Mucosa of rectum (tissue), 2 donors: ENCODE measurements around the gene CLEC11A.

Source experiments
- H3K27ac ChIP-seq, 2 donors: one replicate each; pipeline ENCODE4 v1.7.0; 2013; ENCODE audit warnings: inconsistent platforms in 2 of 2, low read depth in 2 of 2, low read length in 2 of 2
- H3K27me3 ChIP-seq, 2 donors: one replicate each; pipeline ENCODE4 v1.7.0; 2013; ENCODE audit warnings: low read length in 2 of 2; ENCODE audit not compliant: control insufficient read depth in 2 of 2, insufficient read depth in 2 of 2
- H3K36me3 ChIP-seq, 2 donors: one replicate each; pipeline ENCODE4 v1.7.0; 2013; ENCODE audit warnings: low read length in 2 of 2; ENCODE audit not compliant: control insufficient read depth in 2 of 2, insufficient read depth in 2 of 2
- H3K4me1 ChIP-seq, 2 donors: one replicate each; pipeline ENCODE4 v1.7.0; 2013; ENCODE audit warnings: low read length in 2 of 2, mild to moderate bottlenecking in 1 of 2; ENCODE audit not compliant: control insufficient read depth in 2 of 2, insufficient read depth in 2 of 2
- H3K4me3 ChIP-seq, 2 donors: one replicate each; pipeline ENCODE4 v1.7.0; 2013; ENCODE audit warnings: low read length in 2 of 2
- H3K9ac ChIP-seq, 2 donors: one replicate each; pipeline ENCODE4 v1.7.0; 2013; ENCODE audit warnings: low read length in 2 of 2, low read depth in 1 of 2, mild to moderate bottlenecking in 1 of 2
- H3K9me3 ChIP-seq, 2 donors: one replicate each; pipeline ENCODE4 v1.7.0; 2013; ENCODE audit warnings: low read length in 2 of 2; ENCODE audit not compliant: control insufficient read depth in 2 of 2
- donor health status: healthy.
- donor health status: Normal muscosa, but diverticular disease.

CLEC11A gene

DNA sequence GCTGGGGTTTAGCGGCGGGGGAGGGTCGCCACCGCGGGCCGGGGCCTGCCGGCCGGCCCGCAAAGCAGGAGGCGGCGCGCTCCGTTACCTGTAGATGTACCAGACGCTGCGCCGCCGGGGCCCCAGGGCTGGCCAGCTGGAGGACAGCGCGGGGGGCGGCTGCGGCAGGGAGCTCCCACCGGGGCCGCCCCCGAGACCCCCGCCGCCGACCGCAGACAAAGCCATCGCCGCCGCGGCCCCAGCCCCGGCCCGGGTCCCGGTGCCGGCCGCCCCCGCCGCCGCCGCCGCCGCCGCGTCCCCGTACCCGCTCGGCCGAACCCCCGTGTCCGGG, 28.4 kb upstream of the CLEC11A start:
- Histone ChIP-seq H3K27ac (no peak overlapping the region), H3K27me3 (peaks cover 8% of the 10 kb centered on the region in 2 donors)

DNA sequence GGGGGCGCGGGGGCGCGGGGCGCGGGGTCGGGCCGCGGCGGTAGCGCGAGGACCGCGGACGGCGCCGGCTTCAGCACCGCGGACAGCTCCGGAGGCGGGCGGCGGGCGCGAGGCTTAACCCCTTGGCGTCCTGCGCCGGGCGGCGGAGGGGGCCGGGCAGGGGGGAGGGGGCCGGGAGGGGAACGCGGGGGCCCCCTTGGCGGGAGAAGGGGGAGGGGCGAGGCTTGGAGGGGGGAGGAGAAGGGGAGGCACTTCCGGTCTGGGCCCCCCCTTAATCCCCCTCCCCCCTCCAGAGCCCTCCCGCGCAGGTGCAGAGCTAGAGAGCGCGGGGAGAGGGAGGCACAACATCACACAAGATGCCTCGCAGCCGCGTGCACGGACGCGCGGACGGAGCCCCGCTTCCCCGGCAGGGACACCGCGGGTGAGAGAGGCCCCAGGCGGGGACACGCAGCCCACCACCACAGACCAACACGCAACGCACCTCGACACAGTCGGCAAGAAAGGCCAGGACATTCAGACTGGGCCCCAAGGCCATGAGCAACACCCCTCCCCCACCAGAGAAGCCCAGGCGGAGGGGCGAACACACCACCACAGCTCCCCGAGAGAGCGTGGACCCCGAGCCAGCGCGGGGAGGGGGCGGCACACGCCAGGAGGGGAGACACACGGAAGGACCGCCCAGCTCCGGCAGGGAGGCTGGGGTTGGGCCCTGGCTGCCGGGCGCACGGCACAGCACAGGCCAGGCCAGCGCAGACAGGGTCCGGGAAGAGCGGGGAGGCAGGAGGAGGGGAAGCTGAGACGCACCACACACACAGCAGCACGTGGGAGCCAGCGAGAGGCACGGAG, 27.7 kb upstream of the CLEC11A start:
- Histone ChIP-seq H3K27ac (no peak overlapping the region), H3K4me1 (no peaks in the 10 kb centered on the region), H3K9me3 (no peaks in the 10 kb centered on the region), H3K4me3 (no peak overlapping the region), H3K36me3 (no peaks in the 10 kb centered on the region), H3K27me3 (peaks cover 8% of the 10 kb centered on the region in 2 donors), H3K9ac (no peak overlapping the region)

More for the DNA sequence above, 28.4 kb upstream of the CLEC11A start:
- Histone ChIP-seq H3K9ac (no peak overlapping the region), H3K4me3 (no peak overlapping the region), H3K36me3 (no peaks in the 10 kb centered on the region), H3K4me1 (no peaks in the 10 kb centered on the region), H3K9me3 (no peaks in the 10 kb centered on the region)

- H3K36me3 ChIP-seq = no peaks in the 10 kb centered on the region
- no peaks in the 10 kb centered on the region for H3K4me1 ChIP-seq
- H3K27ac ChIP-seq = no peak overlapping the region
- peaks cover 8% of the 10 kb centered on the region in 2 donors for H3K27me3 ChIP-seq
- H3K9ac ChIP-seq = no peak overlapping the region
- no peaks in the 10 kb centered on the region for H3K9me3 ChIP-seq
- H3K4me3 ChIP-seq = no peak overlapping the region
Observed at GRCh38 chr19:50696094-50696483, 27.1 kb upstream of the CLEC11A start.

DNA sequence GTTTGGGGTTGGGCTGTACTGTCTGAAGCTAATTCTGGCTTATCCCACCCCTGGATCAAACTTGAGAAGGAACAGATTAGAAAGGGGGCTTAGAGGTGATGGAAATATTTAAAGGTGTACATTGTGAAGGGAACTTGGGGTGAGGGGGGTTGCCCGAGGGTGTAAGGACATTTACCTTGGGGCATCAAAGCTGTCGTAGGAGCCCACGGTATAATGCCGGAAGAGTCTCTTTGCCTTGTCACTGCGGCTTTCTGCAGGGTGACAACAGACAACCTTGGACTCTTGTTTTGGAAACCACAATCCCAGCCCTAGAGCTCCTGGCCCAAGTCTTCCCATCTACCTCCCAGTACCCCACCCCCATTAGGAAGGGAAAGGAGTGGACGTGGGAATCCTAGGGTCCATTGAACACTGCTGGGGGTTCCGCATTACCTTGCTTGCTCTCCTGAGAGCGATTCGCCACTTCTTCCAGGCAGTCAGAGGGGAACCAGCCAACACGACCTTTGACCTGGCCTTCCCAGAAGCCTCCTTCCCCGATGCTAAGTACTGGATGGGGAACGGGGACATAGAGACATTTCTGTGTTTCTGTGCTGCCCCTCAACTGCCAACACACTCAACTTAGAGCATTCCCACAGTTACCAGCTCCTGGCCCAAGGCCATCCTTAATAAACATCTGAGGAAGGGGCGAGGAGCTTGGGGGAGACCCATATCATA, 25.6 kb upstream of the CLEC11A start:
- H3K4me3 ChIP-seq = no peak overlapping the region
- no peaks in the 10 kb centered on the region for H3K36me3 ChIP-seq
- no peak overlapping the region for H3K9ac ChIP-seq
- no peaks in the 10 kb centered on the region for H3K4me1 ChIP-seq
- H3K27ac ChIP-seq = no peak overlapping the region
- H3K9me3 ChIP-seq = no peaks in the 10 kb centered on the region
- peaks cover 6 to 8% of the 10 kb centered on the region in 2 donors for H3K27me3 ChIP-seq

DNA sequence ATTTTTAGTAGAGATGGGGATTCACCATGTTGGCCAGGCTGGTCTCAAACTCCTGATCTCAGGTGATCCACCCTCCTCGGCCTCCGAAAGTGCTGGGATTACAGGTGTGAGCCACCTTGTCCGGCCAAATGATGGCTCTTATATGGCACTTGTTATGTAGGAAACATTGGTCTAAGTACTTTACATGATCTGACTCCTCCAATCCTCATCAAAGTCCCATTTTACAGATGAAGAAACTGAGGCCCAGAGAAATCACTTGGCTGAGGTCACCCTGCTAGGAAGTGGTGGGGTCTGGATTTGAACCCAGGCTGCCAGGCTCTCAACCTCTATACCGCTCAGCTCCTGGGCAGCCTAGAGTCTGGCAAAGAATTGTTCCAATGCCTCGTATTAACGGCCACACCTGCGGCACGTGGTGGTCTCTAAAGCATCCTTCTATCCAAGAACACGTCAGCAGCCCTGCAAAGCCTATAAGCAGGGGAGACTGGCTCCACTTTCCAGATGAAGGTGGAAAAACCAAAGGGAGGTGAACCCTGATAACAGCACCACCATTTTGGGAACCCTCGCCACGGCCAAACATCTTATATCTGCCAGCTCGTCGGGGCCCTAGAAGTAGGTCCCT, 21.7 kb upstream of the CLEC11A start:
- H3K4me3 ChIP-seq = no peak overlapping the region
- H3K36me3 ChIP-seq = no peaks in the 10 kb centered on the region
- H3K9me3 ChIP-seq = no peaks in the 10 kb centered on the region
- no peak overlapping the region for H3K9ac ChIP-seq
- H3K27me3 ChIP-seq = peaks cover 5 to 9% of the 10 kb centered on the region in 2 donors
- H3K4me1 ChIP-seq = no peaks in the 10 kb centered on the region
- no peak overlapping the region for H3K27ac ChIP-seq

- no peak overlapping the region for H3K4me3 ChIP-seq
- no peaks in the 10 kb centered on the region for H3K4me1 ChIP-seq
- no peak overlapping the region for H3K9ac ChIP-seq
- no peak overlapping the region for H3K27ac ChIP-seq
- H3K9me3 ChIP-seq = no peaks in the 10 kb centered on the region
- H3K36me3 ChIP-seq = no peaks in the 10 kb centered on the region
- peaks cover 5 to 7% of the 10 kb centered on the region in 2 donors for H3K27me3 ChIP-seq
Observed at GRCh38 chr19:50702158-50702870, 20.9 kb upstream of the CLEC11A start.

GRCh38 chr19:50702871-50703829, 20.0 kb upstream of the CLEC11A start:
- Histone ChIP-seq H3K9ac (no peak overlapping the region), H3K27ac (no peak overlapping the region), H3K36me3 (no peaks in the 10 kb centered on the region), H3K9me3 (no peaks in the 10 kb centered on the region), H3K4me3 (no peak overlapping the region), H3K4me1 (no peaks in the 10 kb centered on the region), H3K27me3 (peaks cover 5 to 7% of the 10 kb centered on the region in 2 donors)

DNA sequence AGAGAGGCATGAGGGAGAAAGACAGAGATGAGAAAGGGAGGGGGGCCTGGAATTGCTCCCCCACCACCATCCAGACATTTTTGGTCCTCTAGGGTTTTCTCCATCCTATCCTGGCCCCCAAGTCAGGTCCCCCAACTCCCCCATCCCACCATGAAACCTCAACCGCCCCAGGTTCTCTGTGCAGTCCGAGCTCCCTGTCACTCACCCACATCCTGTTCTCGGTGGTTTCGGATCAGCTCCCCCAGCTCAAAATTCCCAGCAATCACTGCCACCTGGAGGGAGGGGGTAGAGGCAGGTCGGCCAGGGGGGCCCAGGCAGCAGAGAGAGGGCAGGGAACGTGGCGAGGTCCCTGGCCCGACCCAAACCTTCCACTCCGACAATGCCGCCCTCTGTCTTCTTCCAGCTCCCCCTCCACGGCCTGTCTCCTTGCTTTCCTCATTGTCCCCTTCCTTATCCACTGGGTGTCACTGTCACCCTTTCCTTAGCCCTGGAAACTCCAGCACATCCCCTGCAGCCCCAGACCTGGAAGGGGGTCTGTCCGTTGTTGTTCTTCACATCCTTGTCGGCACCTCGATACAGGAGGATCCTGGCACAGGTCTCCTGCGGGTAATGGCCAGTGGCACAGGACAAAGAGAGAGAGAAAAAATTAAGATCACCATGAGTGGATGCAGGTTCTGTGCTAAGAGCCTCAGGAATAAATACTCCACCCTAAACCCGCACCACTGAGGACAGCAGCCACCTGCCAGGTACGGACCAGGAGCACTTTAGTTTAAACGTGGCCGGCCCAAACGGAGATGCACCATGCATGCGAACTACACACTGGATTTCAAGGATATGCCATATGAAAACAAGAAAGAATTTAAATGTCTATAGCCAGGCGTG, 19.0 kb upstream of the CLEC11A start:
- no peaks in the 10 kb centered on the region for H3K9me3 ChIP-seq
- H3K27ac ChIP-seq = no peak overlapping the region
- no peaks in the 10 kb centered on the region for H3K36me3 ChIP-seq
- H3K27me3 ChIP-seq = peaks cover 5 to 7% of the 10 kb centered on the region in 2 donors
- no peak overlapping the region for H3K9ac ChIP-seq
- H3K4me1 ChIP-seq = no peaks in the 10 kb centered on the region
- no peak overlapping the region for H3K4me3 ChIP-seq
